ENCODE measurements around the gene KCNMB2.

KCNMB2 gene

DNA sequence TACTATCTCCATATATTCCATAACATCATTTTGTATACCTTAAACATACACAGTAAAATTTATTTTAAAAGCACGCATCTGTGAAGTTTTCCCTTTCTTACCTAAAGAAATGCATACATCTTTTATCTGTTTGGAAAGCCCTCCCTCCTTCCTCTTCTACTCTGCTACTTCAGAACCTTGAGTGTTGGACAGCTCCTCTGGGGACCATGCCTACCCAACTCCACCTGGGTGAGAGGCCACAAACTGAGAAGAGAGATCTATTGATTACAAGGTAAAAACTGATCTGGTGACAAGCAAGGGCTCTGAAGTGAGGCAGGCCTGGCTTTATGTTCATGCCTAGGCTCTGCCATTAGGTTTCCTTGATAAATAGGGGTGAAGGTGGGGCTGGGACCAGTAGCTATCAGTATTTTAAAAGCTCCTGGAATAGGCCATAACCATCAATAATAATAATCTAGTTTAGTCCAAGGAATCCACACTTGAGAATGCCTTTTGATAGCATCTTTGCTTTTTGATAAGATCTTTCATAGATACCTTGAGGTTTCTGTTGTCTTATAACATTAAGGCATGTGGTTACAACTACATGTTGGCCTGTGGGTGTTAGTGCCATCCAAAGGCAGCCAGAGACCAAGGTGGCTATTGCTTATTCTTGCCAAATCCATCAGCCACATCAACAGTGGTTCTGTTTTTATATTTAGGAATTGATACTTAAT lies 148.8 kb downstream of the KCNMB2 start:
- Histone ChIP-seq H2BK12ac (ENCODE audit: low read length) (no peak overlapping the region), H3K36me3 (replicated peaks in 1 of 2; ENCODE audit: control insufficient read depth in 2 of 2, insufficient read depth in 2 of 2, low read length in 2 of 2) (no peaks in the 10 kb centered on the region), H3K23ac (ENCODE audit: low read depth, low read length, poor library complexity) (no peak overlapping the region), H2AFZ (ENCODE audit: low read length) (no peak overlapping the region), H3K27ac (replicated peaks; ENCODE audit: low read length) (no peak overlapping the region), H3K9me3 (replicated peaks in 1 of 2; ENCODE audit: control insufficient read depth in 2 of 2, insufficient read depth in 1 of 2, low read depth in 1 of 2, low read length in 2 of 2) (no peaks in the 10 kb centered on the region), H2AK5ac (ENCODE audit: low read depth, low read length) (no peak overlapping the region), H2BK15ac (ENCODE audit: low read length) (no peak overlapping the region), H4K8ac (ENCODE audit: low read depth, low read length) (no peak overlapping the region), H3K9ac (ENCODE audit: low read depth, low read length, poor library complexity) (no peak overlapping the region), H2BK120ac (ENCODE audit: low read depth, low read length) (no peak overlapping the region), H3K4me1 (ENCODE audit: control insufficient read depth in 2 of 2, insufficient read depth in 1 of 2, low read depth in 1 of 2, low read length in 2 of 2) (no peaks in the 10 kb centered on the region), H3K14ac (ENCODE audit: low read length) (no peak overlapping the region), H2BK5ac (ENCODE audit: low read length) (no peak overlapping the region), H4K91ac (ENCODE audit: low read depth, low read length, poor library complexity) (no peak overlapping the region), H3K18ac (ENCODE audit: low read length) (no peak overlapping the region), H3K4ac (ENCODE audit: low read length) (no peak overlapping the region), H3K79me1 (ENCODE audit: low read depth, low read length) (no peaks in the 10 kb centered on the region), H3K4me2 (ENCODE audit: insufficient read depth, low read length, poor library complexity, severe bottlenecking) (no peak overlapping the region), H3K27me3 (ENCODE audit: control insufficient read depth in 3 of 3, insufficient read depth in 3 of 3, low read depth in 1 of 3, low read length in 3 of 3) (no peaks in the 10 kb centered on the region), H3K4me3 (ENCODE audit: low read length in 2 of 2) (no peak overlapping the region)
- peak; percentile 45 for DNase-seq (ENCODE audit: low spot score)
- WGBS, 2 donors (ENCODE audit: extremely low coverage in 2 of 2, insufficient read length in 2 of 2, insufficient replicate concordance in 1 of 2) = no CpG with 5 or more reads among the region's 1 CpG

DNA sequence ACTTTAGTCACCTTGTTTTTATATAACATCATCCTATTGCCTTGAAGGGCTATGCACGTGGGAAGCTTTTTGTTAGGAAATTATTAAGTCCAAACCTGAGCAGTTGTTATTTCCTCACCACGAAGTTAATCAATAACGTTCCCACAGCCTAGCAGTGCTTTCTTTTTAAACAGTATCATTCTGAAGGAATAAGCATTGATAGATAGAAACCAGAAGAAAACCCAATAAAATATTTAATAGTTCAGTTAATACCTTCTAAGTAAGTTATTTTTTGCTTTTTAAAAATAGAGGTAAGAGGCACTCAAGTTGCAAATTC lies 149.3 kb downstream of the KCNMB2 start:
- no peak overlapping the region for H4K8ac ChIP-seq (ENCODE audit: low read depth, low read length)
- H3K79me1 ChIP-seq (ENCODE audit: low read depth, low read length) = no peaks in the 10 kb centered on the region
- WGBS, 2 donors (ENCODE audit: extremely low coverage in 2 of 2, insufficient read length in 2 of 2, insufficient replicate concordance in 1 of 2) = no CpG with 5 or more reads among the region's 3 CpGs
- H2BK12ac ChIP-seq (ENCODE audit: low read length) = no peak overlapping the region
- no peak overlapping the region for H4K91ac ChIP-seq (ENCODE audit: low read depth, low read length, poor library complexity)
- no peak overlapping the region for H3K4ac ChIP-seq (ENCODE audit: low read length)
- H2AFZ ChIP-seq (ENCODE audit: low read length) = no peak overlapping the region
- no peak overlapping the region for H2BK120ac ChIP-seq (ENCODE audit: low read depth, low read length)
- H3K9ac ChIP-seq (ENCODE audit: low read depth, low read length, poor library complexity) = no peak overlapping the region
- no peaks in the 10 kb centered on the region for H3K9me3 ChIP-seq (replicated peaks in 1 of 2; ENCODE audit: control insufficient read depth in 2 of 2, insufficient read depth in 1 of 2, low read depth in 1 of 2, low read length in 2 of 2)
- H3K14ac ChIP-seq (ENCODE audit: low read length) = no peak overlapping the region
- H3K23ac ChIP-seq (ENCODE audit: low read depth, low read length, poor library complexity) = no peak overlapping the region
- no peaks in the 10 kb centered on the region for H3K4me1 ChIP-seq (ENCODE audit: control insufficient read depth in 2 of 2, insufficient read depth in 1 of 2, low read depth in 1 of 2, low read length in 2 of 2)
- H3K27me3 ChIP-seq (ENCODE audit: control insufficient read depth in 3 of 3, insufficient read depth in 3 of 3, low read depth in 1 of 3, low read length in 3 of 3) = no peaks in the 10 kb centered on the region
- H3K4me2 ChIP-seq (ENCODE audit: insufficient read depth, low read length, poor library complexity, severe bottlenecking) = no peak overlapping the region
- no peak overlapping the region for H2BK5ac ChIP-seq (ENCODE audit: low read length)
- H3K27ac ChIP-seq (replicated peaks; ENCODE audit: low read length) = no peak overlapping the region
- no peak for DNase-seq (ENCODE audit: low spot score)
- H3K18ac ChIP-seq (ENCODE audit: low read length) = no peak overlapping the region
- no peaks in the 10 kb centered on the region for H3K36me3 ChIP-seq (replicated peaks in 1 of 2; ENCODE audit: control insufficient read depth in 2 of 2, insufficient read depth in 2 of 2, low read length in 2 of 2)
- no peak overlapping the region for H3K4me3 ChIP-seq (ENCODE audit: low read length in 2 of 2)
- no peak overlapping the region for H2AK5ac ChIP-seq (ENCODE audit: low read depth, low read length)
- H2BK15ac ChIP-seq (ENCODE audit: low read length) = no peak overlapping the region

DNA sequence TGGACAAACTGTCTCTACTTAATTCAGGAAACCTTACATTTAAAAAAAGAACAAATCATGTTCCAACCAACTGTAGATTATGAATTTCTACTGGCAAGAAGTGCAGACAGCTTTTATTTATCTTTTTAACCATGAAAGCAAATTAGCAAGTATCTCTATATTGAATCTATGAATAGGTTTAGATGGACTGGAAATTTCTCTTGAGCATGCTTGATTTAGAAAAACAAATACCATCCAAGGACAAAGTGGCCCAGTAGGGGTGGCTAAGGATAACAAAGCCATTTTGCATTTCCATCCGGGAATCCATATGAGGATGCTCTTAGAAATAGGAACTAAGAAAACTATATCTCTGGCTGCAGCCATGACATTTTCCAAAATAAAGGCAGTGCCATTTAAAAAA lies 150.6 kb downstream of the KCNMB2 start:
- Histone ChIP-seq H3K4me2 (ENCODE audit: insufficient read depth, low read length, poor library complexity, severe bottlenecking) (no peak overlapping the region), H3K27me3 (ENCODE audit: control insufficient read depth in 3 of 3, insufficient read depth in 3 of 3, low read depth in 1 of 3, low read length in 3 of 3) (no peaks in the 10 kb centered on the region), H3K4ac (ENCODE audit: low read length) (no peak overlapping the region), H2BK15ac (ENCODE audit: low read length) (no peak overlapping the region), H2BK5ac (ENCODE audit: low read length) (no peak overlapping the region), H3K18ac (ENCODE audit: low read length) (no peak overlapping the region), H2AK5ac (ENCODE audit: low read depth, low read length) (no peak overlapping the region), H2BK120ac (ENCODE audit: low read depth, low read length) (no peak overlapping the region), H3K14ac (ENCODE audit: low read length) (no peak overlapping the region), H3K36me3 (replicated peaks in 1 of 2; ENCODE audit: control insufficient read depth in 2 of 2, insufficient read depth in 2 of 2, low read length in 2 of 2) (no peaks in the 10 kb centered on the region), H3K23ac (ENCODE audit: low read depth, low read length, poor library complexity) (no peak overlapping the region), H2AFZ (ENCODE audit: low read length) (no peak overlapping the region), H3K27ac (replicated peaks; ENCODE audit: low read length) (no peak overlapping the region), H3K9me3 (replicated peaks in 1 of 2; ENCODE audit: control insufficient read depth in 2 of 2, insufficient read depth in 1 of 2, low read depth in 1 of 2, low read length in 2 of 2) (no peaks in the 10 kb centered on the region), H4K91ac (ENCODE audit: low read depth, low read length, poor library complexity) (no peak overlapping the region), H2BK12ac (ENCODE audit: low read length) (no peak overlapping the region), H3K79me1 (ENCODE audit: low read depth, low read length) (no peaks in the 10 kb centered on the region), H3K4me3 (ENCODE audit: low read length in 2 of 2) (no peak overlapping the region), H3K4me1 (ENCODE audit: control insufficient read depth in 2 of 2, insufficient read depth in 1 of 2, low read depth in 1 of 2, low read length in 2 of 2) (no peaks in the 10 kb centered on the region), H4K8ac (ENCODE audit: low read depth, low read length) (no peak overlapping the region), H3K9ac (ENCODE audit: low read depth, low read length, poor library complexity) (no peak overlapping the region)
- no peak for DNase-seq (ENCODE audit: low spot score)
- no CpG with 5 or more reads among the region's 1 CpG for WGBS, 2 donors (ENCODE audit: extremely low coverage in 2 of 2, insufficient read length in 2 of 2, insufficient replicate concordance in 1 of 2)

DNA sequence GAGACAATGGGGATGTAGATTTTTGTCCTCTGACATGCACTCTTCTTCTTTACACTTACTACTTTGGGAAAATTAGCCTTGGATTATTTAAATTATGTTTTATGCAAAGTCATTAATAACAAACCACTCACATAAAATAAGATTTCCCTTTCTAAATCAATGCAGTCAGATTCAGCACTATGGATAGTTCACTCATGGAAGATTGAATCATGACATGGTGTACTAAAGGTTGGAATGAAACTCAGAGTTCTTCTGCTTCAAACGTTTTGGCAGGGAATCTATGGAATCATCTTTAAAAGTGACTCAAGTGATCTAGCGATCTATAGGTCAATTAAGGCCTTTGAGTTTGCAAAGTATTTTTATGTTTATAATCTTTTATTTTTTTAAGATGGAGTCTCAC lies 154.3 kb downstream of the KCNMB2 start:
- H3K4me1 ChIP-seq (ENCODE audit: control insufficient read depth in 2 of 2, insufficient read depth in 1 of 2, low read depth in 1 of 2, low read length in 2 of 2) = no peaks in the 10 kb centered on the region
- H3K23ac ChIP-seq (ENCODE audit: low read depth, low read length, poor library complexity) = no peak overlapping the region
- WGBS, 2 donors (ENCODE audit: extremely low coverage in 2 of 2, insufficient read length in 2 of 2, insufficient replicate concordance in 1 of 2) = no CpG with 5 or more reads among the region's 2 CpGs
- H3K27me3 ChIP-seq (ENCODE audit: control insufficient read depth in 3 of 3, insufficient read depth in 3 of 3, low read depth in 1 of 3, low read length in 3 of 3) = no peaks in the 10 kb centered on the region
- no peak overlapping the region for H3K27ac ChIP-seq (replicated peaks; ENCODE audit: low read length)
- H3K36me3 ChIP-seq (replicated peaks in 1 of 2; ENCODE audit: control insufficient read depth in 2 of 2, insufficient read depth in 2 of 2, low read length in 2 of 2) = no peaks in the 10 kb centered on the region
- no peak overlapping the region for H2AFZ ChIP-seq (ENCODE audit: low read length)
- H3K18ac ChIP-seq (ENCODE audit: low read length) = no peak overlapping the region
- H3K14ac ChIP-seq (ENCODE audit: low read length) = no peak overlapping the region
- no peak overlapping the region for H3K4ac ChIP-seq (ENCODE audit: low read length)
- no peak overlapping the region for H3K4me3 ChIP-seq (ENCODE audit: low read length in 2 of 2)
- no peak overlapping the region for H2BK120ac ChIP-seq (ENCODE audit: low read depth, low read length)
- H2BK15ac ChIP-seq (ENCODE audit: low read length) = no peak overlapping the region
- H3K9ac ChIP-seq (ENCODE audit: low read depth, low read length, poor library complexity) = no peak overlapping the region
- no peak overlapping the region for H4K91ac ChIP-seq (ENCODE audit: low read depth, low read length, poor library complexity)
- H3K4me2 ChIP-seq (ENCODE audit: insufficient read depth, low read length, poor library complexity, severe bottlenecking) = no peak overlapping the region
- H2AK5ac ChIP-seq (ENCODE audit: low read depth, low read length) = no peak overlapping the region
- H3K9me3 ChIP-seq (replicated peaks in 1 of 2; ENCODE audit: control insufficient read depth in 2 of 2, insufficient read depth in 1 of 2, low read depth in 1 of 2, low read length in 2 of 2) = no peaks in the 10 kb centered on the region
- H2BK5ac ChIP-seq (ENCODE audit: low read length) = no peak overlapping the region
- H3K79me1 ChIP-seq (ENCODE audit: low read depth, low read length) = no peaks in the 10 kb centered on the region
- no peak for DNase-seq (ENCODE audit: low spot score)
- H4K8ac ChIP-seq (ENCODE audit: low read depth, low read length) = no peak overlapping the region
- H2BK12ac ChIP-seq (ENCODE audit: low read length) = no peak overlapping the region

Measured in neuronal stem cell (in vitro differentiated cells).